ENCODE data around the gene TMEM53.

Gene TMEM53

GRCh38 chr1:44696789-44697345 lies 22.6 kb upstream of the TMEM53 start:
- DNase-seq: peak; percentile 68

- DNase-seq: no peak
Measured at GRCh38 chr1:44696101-44696500, 21.8 kb upstream of the TMEM53 start.

GRCh38 chr1:44695671-44696070 lies 21.4 kb upstream of the TMEM53 start:
- DNase-seq: no peak

GRCh38 chr1:44694863-44695478 lies 20.7 kb upstream of the TMEM53 start:
- no peak for DNase-seq

- no peak for DNase-seq
Measured at GRCh38 chr1:44693900-44694299, 19.6 kb upstream of the TMEM53 start.

- no peak for DNase-seq
Measured at GRCh38 chr1:44693159-44693558, 18.9 kb upstream of the TMEM53 start.

GRCh38 chr1:44689447-44689765 lies 15.1 kb upstream of the TMEM53 start:
- DNase-seq: no peak

GRCh38 chr1:44688760-44689446 lies 14.6 kb upstream of the TMEM53 start:
- DNase-seq: no peak

- DNase-seq: no peak
Measured at GRCh38 chr1:44685881-44686280, 11.6 kb upstream of the TMEM53 start.

- DNase-seq: no peak
Measured at GRCh38 chr1:44685218-44685617, 10.9 kb upstream of the TMEM53 start.

- no peak for DNase-seq
Measured at GRCh38 chr1:44684525-44684924, 10.2 kb upstream of the TMEM53 start.

GRCh38 chr1:44682883-44683265 lies 8.6 kb upstream of the TMEM53 start:
- no peak for DNase-seq

GRCh38 chr1:44681905-44682882 lies 7.9 kb upstream of the TMEM53 start:
- no peak for DNase-seq

- no peak for DNase-seq
Measured at GRCh38 chr1:44679468-44679867, 5.2 kb upstream of the TMEM53 start.

GRCh38 chr1:44678626-44679025 lies 4.3 kb upstream of the TMEM53 start:
- DNase-seq: no peak

GRCh38 chr1:44678120-44678519 lies 3.8 kb upstream of the TMEM53 start:
- DNase-seq: no peak

GRCh38 chr1:44677201-44677766 lies 3.0 kb upstream of the TMEM53 start:
- no peak for DNase-seq

GRCh38 chr1:44676484-44677200 lies 2.4 kb upstream of the TMEM53 start:
- no peak for DNase-seq

- no peak for DNase-seq
Measured at GRCh38 chr1:44675186-44675585, 905 bp upstream of the TMEM53 start.

- DNase-seq: no peak
Measured at GRCh38 chr1:44673675-44674112, 587 bp downstream of the TMEM53 start.

- no peak for DNase-seq
Measured at GRCh38 chr1:44672961-44673674, 1.2 kb downstream of the TMEM53 start.
